ENCODE measurements around the gene HCN1.
"Not testable (repeated sequence)": the region's sequence is repeated elsewhere in the genome, so short reads cannot be mapped to it uniquely, and the experiment has no call there.

The HCN1 gene

DNA sequence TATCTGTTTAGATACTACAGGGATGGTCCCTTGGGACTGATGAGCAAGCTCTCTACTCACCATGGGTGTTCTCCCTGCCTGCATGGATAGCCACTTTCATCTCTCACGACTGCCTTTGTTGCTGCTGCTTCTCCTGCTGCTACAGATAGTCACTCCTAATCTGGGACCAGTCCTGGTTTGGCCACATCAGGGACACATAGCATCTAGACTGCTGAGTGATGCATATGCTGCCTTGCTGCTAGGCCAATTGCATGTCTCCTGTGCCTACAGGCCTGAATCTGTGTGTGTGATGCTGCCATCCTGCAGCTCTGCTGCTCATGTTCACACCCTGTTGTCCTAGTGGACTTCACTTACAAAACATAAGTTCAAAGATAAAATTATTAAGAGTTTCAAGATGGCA is 297.1 kb downstream of the HCN1 start:
- no peak for DNase-seq (ENCODE audit: low read depth, low spot score)
- Histone ChIP-seq H3K4me1 (ENCODE audit: control insufficient read depth, insufficient read depth, low read length) (peaks cover 2% of the 10 kb centered on the region), H3K27ac (ENCODE audit: low read length) (no peak overlapping the region), H3K4me3 (ENCODE audit: low read length) (no peak overlapping the region), H3K27me3 (ENCODE audit: control insufficient read depth, insufficient read depth, low read length) (no peaks in the 10 kb centered on the region), H3K9me3 (ENCODE audit: control insufficient read depth, insufficient read depth, low read length) (no peaks in the 10 kb centered on the region), H3K36me3 (ENCODE audit: control insufficient read depth, insufficient read depth, low read length) (no peaks in the 10 kb centered on the region)
- WGBS (ENCODE audit: insufficient coverage, insufficient read length): no CpG with 5 or more reads among the region's 1 CpG

DNA sequence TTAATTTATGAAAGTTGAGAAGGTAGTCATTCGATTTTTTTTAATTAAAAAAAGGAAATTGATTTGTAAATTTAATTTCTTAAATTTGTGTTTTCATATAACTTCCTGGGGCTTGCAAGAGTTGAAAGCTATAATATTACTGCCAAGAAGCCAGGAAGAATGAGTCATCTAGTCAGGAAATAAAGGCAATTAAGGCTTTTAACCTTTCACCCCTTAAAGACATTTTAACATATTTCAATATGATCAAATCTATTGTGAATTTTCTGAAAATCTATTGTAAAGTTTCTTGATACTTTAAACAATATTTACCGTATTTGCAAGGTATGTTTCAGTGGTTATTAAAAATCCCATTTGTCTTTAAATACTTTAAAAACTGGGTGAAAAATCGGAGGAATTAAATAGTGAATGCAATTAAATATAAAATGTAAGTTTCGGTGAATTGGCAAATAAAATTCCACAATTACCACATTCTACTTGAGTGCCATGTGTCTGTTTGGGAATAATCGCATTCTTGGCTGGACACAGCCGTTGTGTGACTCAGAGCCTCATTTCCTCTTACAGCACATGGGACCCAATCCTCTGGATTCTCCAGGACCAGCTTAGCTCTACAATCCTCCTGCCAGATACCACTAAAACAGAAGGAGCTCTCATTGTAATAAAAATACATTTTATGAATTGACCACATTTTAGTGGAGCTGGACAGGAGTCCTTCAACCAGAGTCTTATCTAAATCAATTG is 310.7 kb downstream of the HCN1 start:
- H3K4me3 ChIP-seq (ENCODE audit: low read length): no peak overlapping the region
- H3K27me3 ChIP-seq (ENCODE audit: control insufficient read depth, insufficient read depth, low read length): no peaks in the 10 kb centered on the region
- no peak for DNase-seq (ENCODE audit: low read depth, low spot score)
- H3K9me3 ChIP-seq (ENCODE audit: control insufficient read depth, insufficient read depth, low read length): no peaks in the 10 kb centered on the region
- H3K4me1 ChIP-seq (ENCODE audit: control insufficient read depth, insufficient read depth, low read length): no peaks in the 10 kb centered on the region
- 100% methylated on average over 1 of the region's 6 CpGs for WGBS (ENCODE audit: insufficient coverage, insufficient read length)
- H3K36me3 ChIP-seq (ENCODE audit: control insufficient read depth, insufficient read depth, low read length): no peaks in the 10 kb centered on the region
- H3K27ac ChIP-seq (ENCODE audit: low read length): no peak overlapping the region

DNA sequence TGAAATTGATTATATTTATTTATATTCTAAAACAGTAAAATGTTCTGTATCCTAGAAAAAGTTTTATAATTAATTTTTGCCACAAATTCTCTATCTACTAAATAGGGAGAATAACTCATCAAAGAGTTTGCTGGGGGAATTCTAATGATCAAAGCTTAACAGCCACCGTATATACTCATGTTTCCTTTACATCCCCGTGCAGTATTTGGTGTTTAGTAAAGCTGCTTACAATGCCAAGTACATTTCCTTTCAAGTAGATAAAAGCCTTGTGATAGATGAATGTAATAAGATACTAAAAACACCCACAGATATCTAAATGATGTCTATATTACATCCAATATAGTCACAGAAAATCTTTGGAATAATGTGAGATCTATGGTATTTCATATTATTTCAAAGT is 312.2 kb downstream of the HCN1 start:
- Histone ChIP-seq H3K4me3 (ENCODE audit: low read length) (no peak overlapping the region), H3K27me3 (ENCODE audit: control insufficient read depth, insufficient read depth, low read length) (no peaks in the 10 kb centered on the region), H3K36me3 (ENCODE audit: control insufficient read depth, insufficient read depth, low read length) (no peaks in the 10 kb centered on the region), H3K27ac (ENCODE audit: low read length) (no peak overlapping the region), H3K4me1 (ENCODE audit: control insufficient read depth, insufficient read depth, low read length) (no peaks in the 10 kb centered on the region), H3K9me3 (ENCODE audit: control insufficient read depth, insufficient read depth, low read length) (no peaks in the 10 kb centered on the region)
- no peak for DNase-seq (ENCODE audit: low read depth, low spot score)
- WGBS (ENCODE audit: insufficient coverage, insufficient read length): no CpG with 5 or more reads among the region's 2 CpGs

DNA sequence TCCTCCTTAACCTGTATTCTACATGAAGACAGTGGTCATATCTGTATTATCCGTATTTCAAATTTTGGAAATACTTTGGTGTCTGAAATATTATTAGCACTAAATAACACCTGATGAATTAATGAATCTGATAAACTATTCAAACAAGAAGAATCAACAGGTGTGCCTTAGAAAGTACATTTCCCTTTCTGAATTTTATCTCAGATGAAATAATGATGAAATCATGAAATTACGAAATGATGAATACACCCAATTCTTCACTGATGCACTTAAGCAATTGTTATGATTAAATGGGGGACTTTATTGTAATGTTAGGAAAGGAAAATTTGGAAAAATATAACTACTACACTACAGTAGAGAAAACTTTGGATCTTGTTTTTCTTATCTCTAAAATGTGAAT is 313.6 kb downstream of the HCN1 start:
- H3K27me3 ChIP-seq (ENCODE audit: control insufficient read depth, insufficient read depth, low read length): no peaks in the 10 kb centered on the region
- no CpG with 5 or more reads among the region's 2 CpGs for WGBS (ENCODE audit: insufficient coverage, insufficient read length)
- H3K4me1 ChIP-seq (ENCODE audit: control insufficient read depth, insufficient read depth, low read length): no peaks in the 10 kb centered on the region
- H3K9me3 ChIP-seq (ENCODE audit: control insufficient read depth, insufficient read depth, low read length): no peaks in the 10 kb centered on the region
- no peaks in the 10 kb centered on the region for H3K36me3 ChIP-seq (ENCODE audit: control insufficient read depth, insufficient read depth, low read length)
- H3K4me3 ChIP-seq (ENCODE audit: low read length): no peak overlapping the region
- no peak overlapping the region for H3K27ac ChIP-seq (ENCODE audit: low read length)
- DNase-seq (ENCODE audit: low read depth, low spot score): no peak

DNA sequence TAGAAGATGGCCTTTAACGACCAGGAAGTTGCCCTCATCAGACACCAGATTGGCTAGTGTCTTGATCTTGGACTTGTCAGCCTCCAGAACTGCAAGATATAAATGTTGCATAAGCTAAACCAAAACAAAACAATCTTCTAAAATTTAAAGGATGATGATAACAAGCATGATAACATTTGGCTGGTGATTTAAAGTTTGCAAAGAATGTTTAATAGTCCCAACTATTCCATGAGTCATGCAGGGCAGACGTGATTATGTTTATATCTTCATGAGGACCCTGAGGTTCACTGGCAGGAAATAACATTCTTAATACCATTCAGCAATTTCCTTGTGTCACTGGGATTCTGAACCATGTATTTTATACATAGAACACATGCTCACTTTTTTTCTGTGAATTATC is 319.8 kb downstream of the HCN1 start:
- Histone ChIP-seq H3K4me3 (ENCODE audit: low read length) (no peak overlapping the region), H3K4me1 (ENCODE audit: control insufficient read depth, insufficient read depth, low read length) (no peaks in the 10 kb centered on the region), H3K9me3 (ENCODE audit: control insufficient read depth, insufficient read depth, low read length) (no peaks in the 10 kb centered on the region), H3K27ac (ENCODE audit: low read length) (no peak overlapping the region), H3K27me3 (ENCODE audit: control insufficient read depth, insufficient read depth, low read length) (no peaks in the 10 kb centered on the region), H3K36me3 (ENCODE audit: control insufficient read depth, insufficient read depth, low read length) (no peaks in the 10 kb centered on the region)
- DNase-seq (ENCODE audit: low read depth, low spot score): no peak
- no CpG with 5 or more reads among the region's 2 CpGs for WGBS (ENCODE audit: insufficient coverage, insufficient read length)

DNA sequence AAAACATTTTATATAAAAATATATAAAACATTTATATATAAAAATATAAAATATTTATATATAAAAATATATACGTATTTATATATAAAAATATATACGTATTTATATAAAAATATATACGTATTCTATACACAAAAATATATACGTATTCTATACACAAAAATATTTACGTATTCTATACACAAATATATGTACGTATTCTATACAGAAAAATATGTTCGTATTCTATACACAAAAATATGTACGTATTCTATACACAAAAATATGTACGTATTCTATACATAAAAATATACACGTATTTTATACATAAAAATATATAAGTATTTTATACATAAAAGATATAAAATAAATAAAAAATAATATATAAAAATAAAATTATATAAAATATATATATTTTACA is 323.6 kb downstream of the HCN1 start:
- Histone ChIP-seq H3K9me3 (ENCODE audit: control insufficient read depth, insufficient read depth, low read length) (no peaks in the 10 kb centered on the region), H3K27me3 (ENCODE audit: control insufficient read depth, insufficient read depth, low read length) (no peaks in the 10 kb centered on the region), H3K36me3 (ENCODE audit: control insufficient read depth, insufficient read depth, low read length) (no peaks in the 10 kb centered on the region), H3K4me1 (ENCODE audit: control insufficient read depth, insufficient read depth, low read length) (no peaks in the 10 kb centered on the region), H3K4me3 (ENCODE audit: low read length) (no peak overlapping the region), H3K27ac (ENCODE audit: low read length) (no peak overlapping the region)
- DNase-seq (ENCODE audit: low read depth, low spot score): no peak
- 100% methylated on average over 2 of the region's 10 CpGs for WGBS (ENCODE audit: insufficient coverage, insufficient read length)

DNA sequence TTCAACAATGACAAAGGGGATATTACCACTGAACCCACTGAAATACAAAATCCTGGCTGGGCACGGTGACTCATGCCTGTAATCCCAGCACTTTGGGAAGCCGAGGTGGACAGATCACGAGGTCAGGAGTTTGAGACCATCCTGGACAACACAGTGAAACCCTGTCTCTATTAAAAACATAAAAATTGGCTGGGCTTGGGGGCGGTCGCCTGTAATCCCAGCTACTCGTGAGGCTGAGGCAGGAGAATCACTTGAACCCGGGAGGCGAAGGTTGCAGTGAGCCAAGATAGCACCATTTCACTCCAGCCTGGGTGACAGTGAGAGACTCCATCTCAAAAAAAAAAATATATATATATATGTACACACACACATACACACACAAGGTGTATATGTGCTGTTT is 324.8 kb downstream of the HCN1 start:
- not testable (repeated sequence) for H3K27me3 ChIP-seq (ENCODE audit: control insufficient read depth, insufficient read depth, low read length); H3K4me1 ChIP-seq (ENCODE audit: control insufficient read depth, insufficient read depth, low read length); H3K9me3 ChIP-seq (ENCODE audit: control insufficient read depth, insufficient read depth, low read length); H3K36me3 ChIP-seq (ENCODE audit: control insufficient read depth, insufficient read depth, low read length); H3K4me3 ChIP-seq (ENCODE audit: low read length); DNase-seq (ENCODE audit: low read depth, low spot score); H3K27ac ChIP-seq (ENCODE audit: low read length)
- no CpG with 5 or more reads among the region's 8 CpGs for WGBS (ENCODE audit: insufficient coverage, insufficient read length)

DNA sequence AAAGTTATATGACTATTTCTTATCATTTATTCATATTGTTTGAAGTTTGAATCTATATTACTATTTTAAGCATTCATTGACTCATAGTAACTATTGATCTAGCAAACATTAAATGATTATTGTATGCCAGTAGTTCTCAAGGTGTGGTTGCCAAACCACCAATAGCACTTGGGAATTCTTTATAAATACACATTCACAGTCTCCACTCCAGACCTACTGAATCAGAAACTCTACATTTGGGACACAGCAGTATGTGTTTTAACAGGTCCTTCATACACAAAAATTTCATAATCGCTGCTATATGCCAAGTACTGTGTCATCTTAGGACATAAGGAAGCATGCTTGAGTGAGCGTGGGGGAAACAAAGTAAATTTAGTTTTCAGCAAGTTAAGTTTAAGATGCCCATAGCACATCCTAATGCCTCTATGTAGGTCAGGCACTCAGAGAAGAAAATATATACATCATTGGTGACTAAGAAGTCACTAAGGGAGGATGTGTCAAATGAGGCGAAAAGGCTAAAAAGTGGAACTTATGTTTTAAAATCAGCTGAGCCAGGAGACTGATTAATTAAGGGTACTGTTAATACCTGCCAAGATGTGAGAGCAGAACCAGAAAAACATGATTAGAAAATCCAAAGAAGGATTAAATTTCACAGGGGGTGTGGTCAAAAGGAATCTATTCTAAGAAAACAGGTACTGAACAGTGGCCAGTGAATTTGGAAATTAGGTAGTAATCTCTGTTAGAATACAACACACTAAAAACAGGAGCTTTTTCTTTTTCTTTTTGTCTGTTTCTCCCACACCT is 340.8 kb downstream of the HCN1 start:
- H3K4me3 ChIP-seq (ENCODE audit: low read length): no peak overlapping the region
- no peaks in the 10 kb centered on the region for H3K36me3 ChIP-seq (ENCODE audit: control insufficient read depth, insufficient read depth, low read length)
- DNase-seq (ENCODE audit: low read depth, low spot score): no peak
- no peak overlapping the region for H3K27ac ChIP-seq (ENCODE audit: low read length)
- no peaks in the 10 kb centered on the region for H3K9me3 ChIP-seq (ENCODE audit: control insufficient read depth, insufficient read depth, low read length)
- H3K27me3 ChIP-seq (ENCODE audit: control insufficient read depth, insufficient read depth, low read length): no peaks in the 10 kb centered on the region
- WGBS (ENCODE audit: insufficient coverage, insufficient read length): no CpG with 5 or more reads among the region's 3 CpGs
- H3K4me1 ChIP-seq (ENCODE audit: control insufficient read depth, insufficient read depth, low read length): no peaks in the 10 kb centered on the region

DNA sequence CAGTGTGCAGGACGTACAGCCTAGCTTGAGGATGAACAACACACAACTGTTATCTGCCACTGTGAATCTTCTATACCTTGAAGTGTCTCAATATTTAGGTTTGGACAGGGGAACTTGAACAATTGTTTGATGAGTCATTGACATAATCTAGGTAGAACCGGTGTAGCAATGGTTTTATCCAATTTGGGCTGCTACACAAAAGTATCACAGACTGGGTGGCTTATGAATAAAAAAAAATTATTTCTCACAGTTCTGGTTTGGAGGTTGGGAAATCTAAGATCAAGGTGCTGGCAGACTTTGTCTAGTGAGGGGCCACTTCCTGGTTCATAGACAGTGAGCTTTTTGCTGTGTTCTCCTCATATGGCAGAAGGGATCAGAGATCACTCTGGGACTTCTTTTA is 359.7 kb downstream of the HCN1 start:
- DNase-seq (ENCODE audit: low read depth, low spot score): no peak
- no peaks in the 10 kb centered on the region for H3K9me3 ChIP-seq (ENCODE audit: control insufficient read depth, insufficient read depth, low read length)
- H3K4me1 ChIP-seq (ENCODE audit: control insufficient read depth, insufficient read depth, low read length): no peaks in the 10 kb centered on the region
- H3K27ac ChIP-seq (ENCODE audit: low read length): no peak overlapping the region
- H3K27me3 ChIP-seq (ENCODE audit: control insufficient read depth, insufficient read depth, low read length): no peaks in the 10 kb centered on the region
- H3K4me3 ChIP-seq (ENCODE audit: low read length): no peak overlapping the region
- no peaks in the 10 kb centered on the region for H3K36me3 ChIP-seq (ENCODE audit: control insufficient read depth, insufficient read depth, low read length)
- WGBS (ENCODE audit: insufficient coverage, insufficient read length): no CpG with 5 or more reads among the region's 2 CpGs

DNA sequence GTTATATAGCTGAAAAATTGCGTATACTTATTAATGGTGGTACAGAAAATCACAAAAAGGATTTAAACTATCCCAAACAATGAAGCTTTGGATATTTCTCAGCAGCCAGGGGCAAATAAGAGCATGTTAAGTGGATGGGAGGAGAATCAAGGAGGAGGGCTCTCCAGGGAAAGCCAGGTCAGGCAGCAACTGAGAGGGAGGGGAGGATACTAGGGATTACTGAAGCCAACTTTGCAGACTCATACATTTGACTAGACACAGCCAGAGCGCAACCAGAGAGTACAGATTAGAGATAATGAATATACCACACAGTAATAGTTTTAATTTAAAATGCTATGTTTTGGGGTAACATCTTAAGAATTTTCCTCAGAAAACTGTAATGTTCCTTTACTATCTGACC is 360.2 kb downstream of the HCN1 start:
- DNase-seq (ENCODE audit: low read depth, low spot score): no peak
- Histone ChIP-seq H3K27ac (ENCODE audit: low read length) (no peak overlapping the region), H3K36me3 (ENCODE audit: control insufficient read depth, insufficient read depth, low read length) (no peaks in the 10 kb centered on the region), H3K4me1 (ENCODE audit: control insufficient read depth, insufficient read depth, low read length) (no peaks in the 10 kb centered on the region), H3K9me3 (ENCODE audit: control insufficient read depth, insufficient read depth, low read length) (no peaks in the 10 kb centered on the region), H3K4me3 (ENCODE audit: low read length) (no peak overlapping the region), H3K27me3 (ENCODE audit: control insufficient read depth, insufficient read depth, low read length) (no peaks in the 10 kb centered on the region)
- no CpG with 5 or more reads among the region's 2 CpGs for WGBS (ENCODE audit: insufficient coverage, insufficient read length)

DNA sequence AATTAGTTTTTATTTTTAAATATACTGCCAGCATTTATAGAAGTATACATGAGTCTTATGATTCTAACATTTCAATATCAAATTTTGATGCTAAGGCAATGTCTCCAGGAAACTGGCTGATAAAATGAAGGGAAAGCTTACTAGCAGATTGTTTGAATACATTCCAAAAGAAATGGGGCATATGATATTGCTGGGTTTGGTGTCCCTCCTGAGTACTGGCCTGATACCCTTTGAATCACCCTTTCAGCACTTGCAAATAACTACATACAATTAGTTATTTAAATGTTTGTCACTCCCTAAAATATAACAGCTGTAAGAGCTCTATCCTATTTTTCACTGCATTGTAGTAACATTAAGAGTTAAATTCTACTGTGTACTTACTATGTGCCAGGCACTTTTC is 360.8 kb downstream of the HCN1 start:
- DNase-seq (ENCODE audit: low read depth, low spot score): no peak
- Histone ChIP-seq H3K36me3 (ENCODE audit: control insufficient read depth, insufficient read depth, low read length) (no peaks in the 10 kb centered on the region), H3K4me1 (ENCODE audit: control insufficient read depth, insufficient read depth, low read length) (no peaks in the 10 kb centered on the region), H3K4me3 (ENCODE audit: low read length) (no peak overlapping the region), H3K27me3 (ENCODE audit: control insufficient read depth, insufficient read depth, low read length) (no peaks in the 10 kb centered on the region), H3K27ac (ENCODE audit: low read length) (no peak overlapping the region), H3K9me3 (ENCODE audit: control insufficient read depth, insufficient read depth, low read length) (no peaks in the 10 kb centered on the region)
